Body of pancreas (tissue), 4 donors: Measurements from ENCODE around the gene ZBTB24. TPM values are rescaled to one million over a fixed set of nuclear protein-coding genes. Genes with fewer than 3 reads are reported as not detected.

Source experiments
- ATAC-seq: fragments of 150-250 bp; one replicate; pipeline ENCODE4 v1.9.1; 2016
- DNase-seq, 4 donors: peaks; one replicate each; pipeline ENCODE4 v3.0.0-alpha.2; 2019
- H3K27ac ChIP-seq, 4 donors: fragments of 200-600 bp; sonication (generic); 1 replicate in 3 of 4; 2 replicates in 1 of 4; pipeline versions ENCODE4 v1.5.1 to v1.6.1; 2016 to 2019; ENCODE audit warnings: mild to moderate bottlenecking in 1 of 4, mixed read lengths in 1 of 4, moderate library complexity in 1 of 4
- H3K27me3 ChIP-seq, 2 donors: fragments of 200-600 bp; sonication (generic); one replicate each; pipeline ENCODE4 v1.6.0; 2016; ENCODE audit warnings: mild to moderate bottlenecking in 1 of 2
- H3K36me3 ChIP-seq, 2 donors: fragments of 200-600 bp; sonication (generic); replicated peaks in 1 of 2; 2 replicates each; pipeline ENCODE4 v1.5.1; 2016; ENCODE audit warnings: low read depth in 2 of 2; ENCODE audit not compliant: insufficient read depth in 1 of 2
- H3K4me1 ChIP-seq: fragments of 200-600 bp; sonication (generic); one replicate; pipeline ENCODE4 v1.6.0; 2016
- H3K4me3 ChIP-seq, 2 donors: fragments of 200-600 bp; sonication (generic); 1 replicate in 1 of 2; 2 replicates in 1 of 2; pipeline ENCODE4 v1.5.1; 2016 to 2019
- H3K9me3 ChIP-seq, 3 donors: fragments of 200-600 bp; sonication (generic); 1 replicate in 2 of 3; 2 replicates in 1 of 3; pipeline ENCODE4 v1.5.1; 2016
- CTCF ChIP-seq, 7 experiments: fragments of 450-650 bp in 4 of 7; fragments of 200-600 bp in 3 of 7; sonication (generic) in 3 of 7; IDR thresholded peaks; one replicate each; pipeline ENCODE4 v1.5.1; 2016 to 2019; ENCODE audit warnings: antibody characterized with exemption in 7 of 7
- POLR2A ChIP-seq, 3 donors: fragments of 450-650 bp; IDR thresholded peaks; one replicate each; pipeline ENCODE4 v1.6.1; 2016; ENCODE audit warnings: antibody characterized with exemption in 3 of 3, mild to moderate bottlenecking in 2 of 3
- WGBS, 2 donors: methylation state at CpG; one replicate each; pipeline ENCODE4 v1.1.5; 2017; 5-methylcytosine and 5-hydroxymethylcytosine counted together
- intact Hi-C: fragments of 100-400 bp; cut with DNase I; formaldehyde crosslinking; loops from one replicate; pipeline ENCODE4 v1.15.1; 2023
- total RNA-seq, 2 donors: library from RNA; depleted of rRNA; stranded (reverse); fragments of >200 nt; gene quantifications; one replicate each; pipeline ENCODE4 v1.1.0, GENCODE V29; 2016

Gene ZBTB24
- total RNA-seq, 2 donors from 2014 or later, result 3.3 to 4.4 TPM

- intact Hi-C loops, result no loop called here
- Histone ChIP-seq H3K9me3 (no peaks in the 10 kb centered on the region), H3K36me3 (no peaks in the 10 kb centered on the region), H3K27ac (no peak overlapping the region), H3K4me1 (peaks cover 15% of the 10 kb centered on the region), H3K4me3 (no peak overlapping the region), H3K27me3 (no peaks in the 10 kb centered on the region)
- TF ChIP-seq CTCF (IDR thresholded peaks at IDR 0.05) (no peak), POLR2A (IDR thresholded peaks at IDR 0.05) (no peak)
- 94% methylated on average over 7 of the region's 7 CpGs; no CpG with 5 or more reads in 1 of the 2 donors for WGBS, 2 donors
- no peak for ATAC-seq
- no peak for DNase-seq
These were observed 31.6 kb downstream of the ZBTB24 start for GRCh38 chr6:109451376-109451775.

- H3K4me1 ChIP-seq, result peaks cover 10% of the 10 kb centered on the region
- intact Hi-C loops, result no loop called here
- no peaks in the 10 kb centered on the region for H3K27me3 ChIP-seq
- H3K27ac ChIP-seq, result no peak overlapping the region
- H3K9me3 ChIP-seq, result no peaks in the 10 kb centered on the region
- DNase-seq, result no peak
- ATAC-seq, result no peak
- TF ChIP-seq CTCF (IDR thresholded peaks at IDR 0.05) (no peak), POLR2A (IDR thresholded peaks at IDR 0.05) (no peak)
- no peaks in the 10 kb centered on the region for H3K36me3 ChIP-seq
- no peak overlapping the region for H3K4me3 ChIP-seq
- 49 to 77% methylated on average over 3 of the region's 3 CpGs for WGBS, 2 donors
These were observed 32.2 kb downstream of the ZBTB24 start for GRCh38 chr6:109450801-109451200.

DNA sequence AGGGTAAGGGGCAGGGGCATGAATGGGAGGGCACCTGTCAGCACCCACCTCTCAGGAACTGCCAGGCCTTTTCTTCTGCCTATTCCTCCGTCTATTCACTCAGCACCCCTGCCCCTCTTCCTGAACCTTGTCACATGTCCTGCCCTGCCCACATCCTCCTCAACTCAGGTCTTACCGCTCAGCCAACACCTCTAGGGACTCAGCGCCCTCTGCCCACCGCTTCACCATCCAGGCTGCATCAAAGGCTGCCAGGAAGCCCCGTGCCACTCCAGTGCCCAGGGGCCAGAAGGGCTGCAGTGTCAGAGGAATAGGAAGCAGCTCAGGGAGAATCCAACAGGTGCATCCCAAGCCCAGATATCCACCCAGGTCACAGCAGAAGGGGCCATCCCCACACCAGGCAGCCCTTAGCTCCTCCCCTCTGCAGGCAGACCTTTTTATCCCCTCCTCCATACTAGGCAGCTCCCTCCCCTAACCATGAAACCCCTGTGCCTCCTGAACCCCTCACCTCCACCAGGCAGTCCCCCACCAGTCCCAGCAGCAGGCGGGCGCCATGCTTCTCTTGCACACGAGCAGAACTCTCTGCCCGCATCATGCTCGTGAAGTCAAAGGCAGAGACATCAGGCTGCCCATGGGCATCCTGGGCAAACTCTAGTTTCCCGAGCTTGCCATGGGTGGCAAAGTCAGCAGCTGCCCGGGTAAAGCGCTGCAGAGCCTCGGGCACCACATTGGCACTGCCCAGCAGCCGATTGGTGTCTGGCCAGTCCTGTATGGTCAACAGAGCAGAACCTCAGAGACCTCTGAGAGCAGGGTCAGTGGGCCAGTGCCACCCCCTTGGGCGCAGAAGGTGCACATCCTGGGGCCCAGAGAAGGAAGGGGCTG is 33.0 kb downstream of the ZBTB24 start:
- intact Hi-C loops, result no loop called here
- Histone ChIP-seq H3K36me3 (no peaks in the 10 kb centered on the region), H3K27me3 (no peaks in the 10 kb centered on the region), H3K27ac (no peak overlapping the region), H3K9me3 (no peaks in the 10 kb centered on the region), H3K4me1 (peaks cover 6% of the 10 kb centered on the region), H3K4me3 (no peak overlapping the region)
- ATAC-seq (no peak), DNase-seq (no peak)
- 70 to 78% methylated on average over 12 to 16 of the region's 16 CpGs for WGBS, 2 donors
- TF ChIP-seq CTCF (IDR thresholded peaks at IDR 0.05), result no peak
- TF ChIP-seq POLR2A (IDR thresholded peaks at IDR 0.05), result no peak

GRCh38 chr6:109449064-109449794 is 33.8 kb downstream of the ZBTB24 start:
- no peak for DNase-seq
- H3K27ac ChIP-seq, result no peak overlapping the region
- intact Hi-C loops, result no loop called here
- H3K4me3 ChIP-seq, result no peak overlapping the region
- no peaks in the 10 kb centered on the region for H3K9me3 ChIP-seq
- TF ChIP-seq POLR2A (IDR thresholded peaks at IDR 0.05) (no peak), CTCF (IDR thresholded peaks at IDR 0.05) (no peak)
- WGBS, 2 donors, result 58 to 67% methylated on average over 8 to 19 of the region's 19 CpGs
- no peak for ATAC-seq
- no peaks in the 10 kb centered on the region for H3K27me3 ChIP-seq
- H3K4me1 ChIP-seq, result no peaks in the 10 kb centered on the region
- no peaks in the 10 kb centered on the region for H3K36me3 ChIP-seq
